ENCODE results near the gene ANOS1. TPM values are rescaled to one million over a fixed set of nuclear protein-coding genes. Genes with fewer than 3 reads are reported as not detected.

ANOS1 gene
- total RNA-seq, 2 donors from 2014 or later: 3.6 to 6.0 TPM

- no peaks in the 10 kb centered on the region for H3K4me1 ChIP-seq
- DNase-seq (ENCODE audit: low spot score): no peak
- no peak overlapping the region for H3K27ac ChIP-seq
- no peaks in the 10 kb centered on the region for H3K9me3 ChIP-seq
- H3K27me3 ChIP-seq: no peaks in the 10 kb centered on the region
- no peak overlapping the region for H3K4me3 ChIP-seq
- no peaks in the 10 kb centered on the region for H3K36me3 ChIP-seq
- TF ChIP-seq, protein P1, sequence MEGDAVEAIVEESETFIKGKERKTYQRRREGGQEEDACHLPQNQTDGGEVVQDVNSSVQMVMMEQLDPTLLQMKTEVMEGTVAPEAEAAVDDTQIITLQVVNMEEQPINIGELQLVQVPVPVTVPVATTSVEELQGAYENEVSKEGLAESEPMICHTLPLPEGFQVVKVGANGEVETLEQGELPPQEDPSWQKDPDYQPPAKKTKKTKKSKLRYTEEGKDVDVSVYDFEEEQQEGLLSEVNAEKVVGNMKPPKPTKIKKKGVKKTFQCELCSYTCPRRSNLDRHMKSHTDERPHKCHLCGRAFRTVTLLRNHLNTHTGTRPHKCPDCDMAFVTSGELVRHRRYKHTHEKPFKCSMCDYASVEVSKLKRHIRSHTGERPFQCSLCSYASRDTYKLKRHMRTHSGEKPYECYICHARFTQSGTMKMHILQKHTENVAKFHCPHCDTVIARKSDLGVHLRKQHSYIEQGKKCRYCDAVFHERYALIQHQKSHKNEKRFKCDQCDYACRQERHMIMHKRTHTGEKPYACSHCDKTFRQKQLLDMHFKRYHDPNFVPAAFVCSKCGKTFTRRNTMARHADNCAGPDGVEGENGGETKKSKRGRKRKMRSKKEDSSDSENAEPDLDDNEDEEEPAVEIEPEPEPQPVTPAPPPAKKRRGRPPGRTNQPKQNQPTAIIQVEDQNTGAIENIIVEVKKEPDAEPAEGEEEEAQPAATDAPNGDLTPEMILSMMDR (IDR thresholded peaks at IDR 0.05): no peak
These were observed 23.2 kb upstream of the ANOS1 start for GRCh38 chrX:8755116-8755515.

DNA sequence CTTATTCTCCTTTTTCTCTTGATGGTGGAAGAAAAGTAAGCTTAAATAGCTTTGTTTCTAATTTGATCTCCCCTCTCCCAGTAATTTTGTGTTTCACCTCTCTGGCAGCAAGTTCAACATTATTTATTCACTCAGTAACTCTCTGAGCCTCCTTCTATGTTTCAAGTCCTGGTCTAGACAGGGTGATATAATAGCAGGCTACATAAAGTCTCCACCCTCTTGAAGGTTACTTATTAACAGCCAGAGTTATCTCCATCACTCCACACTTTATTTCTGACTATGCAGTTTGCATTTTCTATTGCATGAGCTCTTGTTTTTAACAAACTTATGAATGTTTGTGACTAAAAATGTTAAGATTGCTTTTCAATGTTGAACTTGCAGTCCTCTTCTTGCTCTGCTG, 17.8 kb upstream of the ANOS1 start:
- no peak overlapping the region for H3K4me3 ChIP-seq
- TF ChIP-seq, protein P1 (IDR thresholded peaks at IDR 0.05): no peak
- H3K27me3 ChIP-seq: no peaks in the 10 kb centered on the region

GRCh38 chrX:8748855-8749254, 16.9 kb upstream of the ANOS1 start:
- no peaks in the 10 kb centered on the region for H3K4me1 ChIP-seq

More for the DNA sequence above, 17.8 kb upstream of the ANOS1 start:
- Histone ChIP-seq H3K27ac (no peak overlapping the region), H3K4me1 (no peaks in the 10 kb centered on the region), H3K9me3 (no peaks in the 10 kb centered on the region), H3K36me3 (no peaks in the 10 kb centered on the region)
- no peak for DNase-seq (ENCODE audit: low spot score)

DNA sequence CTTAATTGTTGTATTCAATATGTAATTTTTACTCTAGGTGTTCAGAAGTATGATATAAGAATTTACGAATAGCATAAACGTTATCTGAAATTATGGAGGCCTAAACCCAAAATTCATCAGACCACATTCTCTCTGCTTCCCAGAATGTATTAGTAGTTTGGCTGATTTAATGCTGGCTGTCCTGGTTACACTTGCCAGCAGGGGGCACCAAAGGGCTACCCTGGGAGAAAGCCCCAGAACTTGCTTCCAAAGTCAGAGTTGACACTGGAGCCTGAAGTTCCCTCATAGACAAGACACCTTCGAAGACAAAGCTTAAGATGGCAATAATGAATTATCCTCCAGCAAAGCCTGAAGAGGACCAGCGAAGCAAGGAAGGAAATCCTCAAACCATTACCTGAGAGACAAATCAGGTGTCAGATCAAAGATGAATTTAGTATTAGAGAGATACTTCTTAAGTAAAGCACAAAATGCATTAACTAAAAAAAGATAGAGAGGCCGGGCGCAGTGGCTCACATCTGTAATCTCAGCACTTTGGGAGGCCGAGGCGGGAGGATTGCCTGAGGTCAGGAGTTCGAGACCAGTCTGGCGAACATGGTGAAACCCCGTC, 11.3 kb upstream of the ANOS1 start:
- Histone ChIP-seq H3K4me1 (no peaks in the 10 kb centered on the region), H3K27ac (no peak overlapping the region), H3K36me3 (no peaks in the 10 kb centered on the region), H3K9me3 (no peaks in the 10 kb centered on the region), H3K27me3 (no peaks in the 10 kb centered on the region), H3K4me3 (no peak overlapping the region)
- no peak for DNase-seq (ENCODE audit: low spot score)
- TF ChIP-seq, protein P1 (IDR thresholded peaks at IDR 0.05): peak; percentile 21 to 72

More at GRCh38 chrX:8748855-8749254, 16.9 kb upstream of the ANOS1 start:
- no peak overlapping the region for H3K4me3 ChIP-seq
- no peaks in the 10 kb centered on the region for H3K9me3 ChIP-seq
- TF ChIP-seq, protein P1 (IDR thresholded peaks at IDR 0.05): peak in 1 of 2 donors; percentile 64
- no peak overlapping the region for H3K27ac ChIP-seq
- no peak for DNase-seq (ENCODE audit: low spot score)
- H3K27me3 ChIP-seq: no peaks in the 10 kb centered on the region
- no peaks in the 10 kb centered on the region for H3K36me3 ChIP-seq

- no peak overlapping the region for H3K4me3 ChIP-seq
- no peaks in the 10 kb centered on the region for H3K36me3 ChIP-seq
- no peak overlapping the region for H3K27ac ChIP-seq
- H3K9me3 ChIP-seq: no peaks in the 10 kb centered on the region
- H3K4me1 ChIP-seq: no peaks in the 10 kb centered on the region
- no peaks in the 10 kb centered on the region for H3K27me3 ChIP-seq
- no peak for DNase-seq (ENCODE audit: low spot score)
- TF ChIP-seq, protein P1 (IDR thresholded peaks at IDR 0.05): no peak
These were observed 10.0 kb upstream of the ANOS1 start for GRCh38 chrX:8741981-8742380.
